22Rv1 (cell line): ENCODE results near the gene ACOT2.

Experiments
- ZFX ChIP-seq: fragments of 450-650 bp; IDR thresholded peaks from 2 replicates; pipeline ENCODE4 v1.6.1; 2017; ENCODE audit warnings: antibody characterized with exemption, borderline replicate concordance
- TF ChIP-seq, protein P1 (sequence below): fragments of 450-650 bp; IDR thresholded peaks from 2 replicates; pipeline ENCODE4 v1.5.1; 2017; ENCODE audit warnings: mild to moderate bottlenecking

DNA sequence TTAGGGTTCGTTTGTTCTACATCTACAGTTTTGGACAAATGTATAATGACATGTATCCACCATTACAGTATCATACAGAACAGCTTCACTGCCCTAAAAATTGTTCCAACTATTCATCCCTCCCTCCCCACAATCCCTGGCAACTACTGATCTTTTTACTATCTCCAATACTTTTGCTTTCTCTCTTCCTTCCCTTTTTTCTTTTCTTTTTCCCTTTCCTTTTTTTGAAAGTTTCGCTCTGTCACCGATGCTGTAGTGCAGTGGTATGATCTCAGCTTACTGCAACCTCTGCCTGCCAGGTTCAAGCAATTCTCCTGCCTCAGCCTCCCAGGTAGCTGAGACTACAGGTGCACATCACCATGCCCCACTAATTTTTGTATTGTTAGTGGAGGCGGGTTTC, 20.1 kb downstream of the ACOT2 start:
- TF ChIP-seq, protein P1, sequence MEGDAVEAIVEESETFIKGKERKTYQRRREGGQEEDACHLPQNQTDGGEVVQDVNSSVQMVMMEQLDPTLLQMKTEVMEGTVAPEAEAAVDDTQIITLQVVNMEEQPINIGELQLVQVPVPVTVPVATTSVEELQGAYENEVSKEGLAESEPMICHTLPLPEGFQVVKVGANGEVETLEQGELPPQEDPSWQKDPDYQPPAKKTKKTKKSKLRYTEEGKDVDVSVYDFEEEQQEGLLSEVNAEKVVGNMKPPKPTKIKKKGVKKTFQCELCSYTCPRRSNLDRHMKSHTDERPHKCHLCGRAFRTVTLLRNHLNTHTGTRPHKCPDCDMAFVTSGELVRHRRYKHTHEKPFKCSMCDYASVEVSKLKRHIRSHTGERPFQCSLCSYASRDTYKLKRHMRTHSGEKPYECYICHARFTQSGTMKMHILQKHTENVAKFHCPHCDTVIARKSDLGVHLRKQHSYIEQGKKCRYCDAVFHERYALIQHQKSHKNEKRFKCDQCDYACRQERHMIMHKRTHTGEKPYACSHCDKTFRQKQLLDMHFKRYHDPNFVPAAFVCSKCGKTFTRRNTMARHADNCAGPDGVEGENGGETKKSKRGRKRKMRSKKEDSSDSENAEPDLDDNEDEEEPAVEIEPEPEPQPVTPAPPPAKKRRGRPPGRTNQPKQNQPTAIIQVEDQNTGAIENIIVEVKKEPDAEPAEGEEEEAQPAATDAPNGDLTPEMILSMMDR: no peak
- no peak for TF ChIP-seq ZFX
